ENCODE data around the gene TRPM4.
"Not testable (repeated sequence)": the region's sequence is repeated elsewhere in the genome, so short reads cannot be mapped to it uniquely, and the experiment has no call there.

TRPM4 gene

DNA sequence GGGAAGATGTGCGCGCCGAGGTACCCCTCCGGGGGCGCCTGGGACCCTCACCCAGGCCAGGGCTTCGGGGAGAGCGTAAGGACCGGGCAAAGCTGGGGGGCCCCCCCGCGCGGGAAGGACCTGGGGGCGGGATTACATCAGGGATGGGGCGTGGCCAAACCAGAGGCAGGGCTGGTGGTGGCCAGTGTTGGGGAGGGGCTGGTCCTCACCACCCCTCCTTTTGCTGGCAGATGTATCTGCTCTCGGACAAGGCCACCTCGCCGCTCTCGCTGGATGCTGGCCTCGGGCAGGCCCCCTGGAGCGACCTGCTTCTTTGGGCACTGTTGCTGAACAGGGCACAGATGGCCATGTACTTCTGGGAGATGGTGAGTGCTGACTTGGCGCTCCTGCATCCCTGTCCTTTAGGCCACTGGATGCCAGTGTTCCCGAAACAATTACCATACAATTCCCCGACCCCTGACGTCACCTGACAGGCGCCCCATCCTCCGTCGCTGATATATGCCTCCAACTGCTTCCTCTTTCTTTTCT, 25.3 kb downstream of the TRPM4 start:
- no peak overlapping the region for H3K4me3 Mint-ChIP-seq
- ATAC-seq, result no peak
- peaks cover 3% of the 10 kb centered on the region for H3K27me3 Mint-ChIP-seq
- no peak for DNase-seq
- no peak overlapping the region for H3K27ac Mint-ChIP-seq
- no peaks in the 10 kb centered on the region for H3K36me3 Mint-ChIP-seq (ENCODE audit: low read depth)
- peaks cover 12% of the 10 kb centered on the region for H3K9me3 Mint-ChIP-seq
- H3K4me1 Mint-ChIP-seq, result peaks cover 2% of the 10 kb centered on the region

DNA sequence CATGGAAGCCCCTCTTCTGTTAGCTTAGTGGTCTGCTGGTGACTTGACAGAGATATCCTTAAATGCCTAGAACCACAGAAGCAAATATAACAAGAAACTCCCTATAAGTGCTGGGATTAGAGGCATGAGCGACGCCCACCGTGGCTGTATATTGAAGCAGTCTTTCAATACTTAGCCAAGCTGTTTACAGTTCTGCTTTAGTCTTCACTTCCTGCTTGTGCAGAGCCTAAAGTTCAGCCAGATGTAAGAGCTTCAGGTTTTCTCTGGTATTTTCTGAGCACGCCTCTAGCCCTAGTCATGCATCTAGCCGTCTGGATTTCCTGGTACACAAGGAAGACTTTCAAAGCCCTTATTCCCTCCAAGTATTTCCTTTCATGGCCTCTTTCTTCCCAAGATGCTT, 28.5 kb downstream of the TRPM4 start:
- H3K36me3 Mint-ChIP-seq (ENCODE audit: low read depth), result no peaks in the 10 kb centered on the region
- H3K27ac Mint-ChIP-seq, result peak overlapping the region; percentile 60
- H3K9me3 Mint-ChIP-seq, result peaks cover 12% of the 10 kb centered on the region
- ATAC-seq (no peak), DNase-seq (no peak)
- peaks cover 1% of the 10 kb centered on the region for H3K27me3 Mint-ChIP-seq
- H3K4me1 Mint-ChIP-seq, result peaks cover 6% of the 10 kb centered on the region
- no peak overlapping the region for H3K4me3 Mint-ChIP-seq

DNA sequence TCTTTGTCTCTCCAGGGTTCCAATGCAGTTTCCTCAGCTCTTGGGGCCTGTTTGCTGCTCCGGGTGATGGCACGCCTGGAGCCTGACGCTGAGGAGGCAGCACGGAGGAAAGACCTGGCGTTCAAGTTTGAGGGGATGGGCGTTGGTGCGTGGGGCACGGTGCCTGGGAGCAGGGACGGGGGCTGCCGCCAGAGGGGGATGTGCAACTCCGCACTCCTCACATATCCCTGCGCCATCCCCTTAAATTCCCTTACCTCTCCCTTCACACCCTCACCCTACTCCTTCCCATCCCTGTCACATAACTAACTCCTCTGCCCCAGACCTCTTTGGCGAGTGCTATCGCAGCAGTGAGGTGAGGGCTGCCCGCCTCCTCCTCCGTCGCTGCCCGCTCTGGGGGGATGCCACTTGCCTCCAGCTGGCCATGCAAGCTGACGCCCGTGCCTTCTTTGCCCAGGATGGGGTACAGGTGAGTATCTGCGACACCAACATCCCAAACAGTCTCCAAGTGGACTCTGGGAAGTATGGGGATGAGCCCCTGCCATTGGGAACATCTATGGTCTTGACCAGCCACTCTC, 31.1 kb downstream of the TRPM4 start:
- H3K4me1 Mint-ChIP-seq, result peaks cover 6% of the 10 kb centered on the region
- H3K27ac Mint-ChIP-seq, result no peak overlapping the region

DNA sequence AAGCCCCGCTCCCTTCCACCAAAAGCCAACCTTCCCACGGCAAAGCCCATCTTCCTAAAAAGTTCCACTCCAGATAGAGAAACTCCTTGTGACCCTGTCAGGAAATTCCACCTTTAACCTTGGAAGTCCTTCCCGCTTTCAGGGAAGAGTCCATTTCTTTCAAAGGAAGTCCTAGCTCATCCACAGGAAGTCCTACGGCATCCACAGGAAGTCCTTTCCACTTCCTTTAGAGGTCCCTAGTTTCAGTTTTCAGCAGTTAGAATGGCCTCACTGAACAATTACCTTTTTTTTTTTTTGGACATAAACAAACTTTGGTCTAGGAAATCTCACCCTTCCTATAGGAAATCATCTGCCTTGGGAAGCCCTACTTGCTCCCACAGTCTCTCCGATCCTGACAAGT, 31.7 kb downstream of the TRPM4 start:
- peaks cover 6% of the 10 kb centered on the region for H3K4me1 Mint-ChIP-seq
- H3K27ac Mint-ChIP-seq, result no peak overlapping the region
- no peak for ATAC-seq
- peaks cover under 1% of the 10 kb centered on the region for H3K9me3 Mint-ChIP-seq
- no peak for DNase-seq
- H3K27me3 Mint-ChIP-seq, result peaks cover 1% of the 10 kb centered on the region
- H3K36me3 Mint-ChIP-seq (ENCODE audit: low read depth), result no peaks in the 10 kb centered on the region
- no peak overlapping the region for H3K4me3 Mint-ChIP-seq

More for the DNA sequence above, 31.1 kb downstream of the TRPM4 start:
- Mint-ChIP-seq H3K4me3 (no peak overlapping the region), H3K9me3 (peaks cover 6% of the 10 kb centered on the region), H3K36me3 (ENCODE audit: low read depth) (no peaks in the 10 kb centered on the region), H3K27me3 (peaks cover 1% of the 10 kb centered on the region)
- DNase-seq (no peak), ATAC-seq (no peak)

DNA sequence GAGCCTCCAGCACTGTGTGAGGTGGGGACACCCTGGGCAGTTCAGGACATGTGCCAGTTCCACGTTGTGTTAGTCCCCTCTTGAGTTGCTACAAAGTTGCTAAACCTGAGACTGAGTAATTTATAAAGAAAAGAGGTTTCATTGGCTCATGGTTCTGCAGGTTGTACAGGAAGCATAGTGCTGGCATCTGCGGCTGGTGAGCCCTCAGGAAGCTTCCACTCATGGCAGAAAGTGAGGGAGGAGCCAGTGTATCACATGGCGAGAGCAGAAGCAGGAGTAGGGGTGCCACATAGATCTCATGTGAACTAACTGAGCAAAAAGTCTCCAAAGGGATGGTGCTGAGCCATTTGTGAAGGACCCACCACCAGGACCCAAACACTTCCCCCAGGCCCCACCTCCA, 33.2 kb downstream of the TRPM4 start:
- no peaks in the 10 kb centered on the region for H3K9me3 Mint-ChIP-seq
- ATAC-seq, result no peak
- no peak for DNase-seq
- peaks cover 6% of the 10 kb centered on the region for H3K4me1 Mint-ChIP-seq
- H3K27ac Mint-ChIP-seq, result no peak overlapping the region
- no peaks in the 10 kb centered on the region for H3K36me3 Mint-ChIP-seq (ENCODE audit: low read depth)
- H3K27me3 Mint-ChIP-seq, result peaks cover 6% of the 10 kb centered on the region
- H3K4me3 Mint-ChIP-seq, result no peak overlapping the region

DNA sequence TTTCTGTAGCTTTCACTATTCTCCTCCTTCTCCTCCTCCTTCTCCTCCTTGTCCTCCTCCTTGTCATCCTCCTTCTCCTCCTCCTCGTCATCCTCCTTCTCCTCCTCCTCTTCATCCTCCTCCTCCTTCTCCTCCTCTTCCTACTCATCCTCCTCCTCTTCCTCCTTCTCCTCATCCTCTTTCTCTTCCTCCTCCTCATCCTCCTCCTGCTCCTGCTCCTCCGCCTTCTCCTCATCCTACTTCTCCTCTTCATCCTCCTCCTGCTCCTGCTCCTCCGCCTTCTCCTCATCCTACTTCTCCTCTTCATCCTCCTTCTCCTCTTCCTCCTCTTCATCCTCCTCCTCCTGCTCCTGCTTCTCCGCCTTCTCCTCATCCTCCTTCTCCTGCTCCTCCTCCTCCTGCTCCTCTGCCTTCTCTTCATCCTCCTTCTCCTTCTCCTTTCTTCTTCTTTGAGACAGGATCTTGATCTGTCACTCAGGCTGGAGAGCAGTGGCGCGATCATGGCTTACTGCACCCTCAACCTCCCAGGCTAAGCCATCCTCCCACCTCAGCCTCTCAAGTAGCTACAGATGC, 36.3 kb downstream of the TRPM4 start:
- Mint-ChIP-seq H3K4me3 (no peak overlapping the region), H3K27me3 (peaks cover 6% of the 10 kb centered on the region), H3K4me1 (peaks cover 6% of the 10 kb centered on the region), H3K9me3 (no peaks in the 10 kb centered on the region), H3K27ac (no peak overlapping the region), H3K36me3 (ENCODE audit: low read depth) (no peaks in the 10 kb centered on the region)
- no peak for ATAC-seq
- DNase-seq, result no peak

DNA sequence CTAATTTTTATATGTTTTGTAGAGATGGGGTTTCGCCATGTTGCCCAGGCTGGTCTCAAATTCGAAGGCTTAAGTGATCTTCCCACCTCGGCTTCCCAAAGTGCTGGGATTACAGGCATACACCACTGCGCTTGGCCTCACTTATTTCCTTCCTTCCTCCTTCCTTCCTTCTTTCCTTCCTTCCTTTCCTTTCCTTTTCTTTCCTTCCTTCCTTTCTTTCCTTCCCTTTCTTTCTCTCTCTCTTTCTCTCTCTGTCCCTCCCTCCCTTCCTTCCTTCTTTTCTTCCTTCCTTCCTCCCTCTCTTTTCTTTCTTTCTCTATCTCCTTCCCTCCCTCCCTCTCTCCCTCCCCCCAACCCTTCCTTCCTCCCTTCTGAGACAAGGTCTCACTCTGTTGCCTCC, 36.8 kb downstream of the TRPM4 start:
- Mint-ChIP-seq H3K27me3 (peaks cover 6% of the 10 kb centered on the region), H3K4me3 (no peak overlapping the region), H3K9me3 (no peaks in the 10 kb centered on the region), H3K27ac (no peak overlapping the region), H3K4me1 (peaks cover 5% of the 10 kb centered on the region), H3K36me3 (ENCODE audit: low read depth) (no peaks in the 10 kb centered on the region)
- ATAC-seq, result no peak
- DNase-seq, result no peak

DNA sequence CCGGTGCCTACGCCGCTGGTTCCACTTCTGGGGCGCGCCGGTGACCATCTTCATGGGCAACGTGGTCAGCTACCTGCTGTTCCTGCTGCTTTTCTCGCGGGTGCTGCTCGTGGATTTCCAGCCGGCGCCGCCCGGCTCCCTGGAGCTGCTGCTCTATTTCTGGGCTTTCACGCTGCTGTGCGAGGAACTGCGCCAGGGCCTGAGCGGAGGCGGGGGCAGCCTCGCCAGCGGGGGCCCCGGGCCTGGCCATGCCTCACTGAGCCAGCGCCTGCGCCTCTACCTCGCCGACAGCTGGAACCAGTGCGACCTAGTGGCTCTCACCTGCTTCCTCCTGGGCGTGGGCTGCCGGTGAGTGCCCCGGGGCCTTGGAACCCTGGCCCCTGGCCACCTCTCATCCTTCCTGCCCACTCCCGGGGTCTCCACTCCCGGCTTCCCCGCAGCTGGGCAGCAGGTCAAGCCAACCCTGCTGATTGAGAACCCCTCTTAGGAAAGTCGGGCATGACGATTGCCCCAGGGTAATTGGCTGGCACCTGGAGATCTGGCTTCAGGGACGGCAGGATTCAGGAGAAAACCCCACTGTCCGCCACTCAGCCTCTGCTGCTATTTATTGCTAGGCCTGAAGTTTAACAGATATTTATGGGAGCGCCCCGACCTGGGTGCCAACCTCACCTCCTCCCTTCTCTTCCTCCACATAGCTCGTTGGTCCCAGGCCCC, 39.1 kb downstream of the TRPM4 start:
- no peak for ATAC-seq
- no peak for DNase-seq
- Mint-ChIP-seq H3K36me3 (ENCODE audit: low read depth) (no peaks in the 10 kb centered on the region), H3K27me3 (peaks cover 5% of the 10 kb centered on the region), H3K27ac (no peak overlapping the region), H3K4me1 (peaks cover 3% of the 10 kb centered on the region), H3K9me3 (no peaks in the 10 kb centered on the region), H3K4me3 (no peak overlapping the region)

DNA sequence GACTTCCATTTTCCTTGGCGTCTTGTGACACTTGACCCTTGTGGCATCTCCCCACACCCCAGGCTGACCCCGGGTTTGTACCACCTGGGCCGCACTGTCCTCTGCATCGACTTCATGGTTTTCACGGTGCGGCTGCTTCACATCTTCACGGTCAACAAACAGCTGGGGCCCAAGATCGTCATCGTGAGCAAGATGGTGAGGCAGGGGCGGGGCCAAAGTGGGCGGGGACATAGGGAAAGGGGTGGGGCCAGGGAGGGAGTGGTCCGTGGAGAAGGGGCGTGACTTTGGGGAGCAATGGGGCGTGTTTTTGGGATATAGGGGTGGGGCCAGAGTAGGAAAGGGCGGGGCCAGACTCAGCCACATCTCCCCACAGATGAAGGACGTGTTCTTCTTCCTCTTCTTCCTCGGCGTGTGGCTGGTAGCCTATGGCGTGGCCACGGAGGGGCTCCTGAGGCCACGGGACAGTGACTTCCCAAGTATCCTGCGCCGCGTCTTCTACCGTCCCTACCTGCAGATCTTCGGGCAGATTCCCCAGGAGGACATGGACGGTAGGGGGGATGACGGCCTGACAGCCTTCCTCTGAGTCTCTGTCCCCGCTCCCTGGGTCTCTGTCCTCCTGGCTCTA, 42.8 kb downstream of the TRPM4 start:
- Mint-ChIP-seq H3K4me3 (no peak overlapping the region), H3K36me3 (ENCODE audit: low read depth) (no peaks in the 10 kb centered on the region), H3K4me1 (peaks cover 3% of the 10 kb centered on the region), H3K9me3 (no peaks in the 10 kb centered on the region), H3K27ac (no peak overlapping the region), H3K27me3 (no peaks in the 10 kb centered on the region)
- ATAC-seq (no peak), DNase-seq (peak; percentile 22)

DNA sequence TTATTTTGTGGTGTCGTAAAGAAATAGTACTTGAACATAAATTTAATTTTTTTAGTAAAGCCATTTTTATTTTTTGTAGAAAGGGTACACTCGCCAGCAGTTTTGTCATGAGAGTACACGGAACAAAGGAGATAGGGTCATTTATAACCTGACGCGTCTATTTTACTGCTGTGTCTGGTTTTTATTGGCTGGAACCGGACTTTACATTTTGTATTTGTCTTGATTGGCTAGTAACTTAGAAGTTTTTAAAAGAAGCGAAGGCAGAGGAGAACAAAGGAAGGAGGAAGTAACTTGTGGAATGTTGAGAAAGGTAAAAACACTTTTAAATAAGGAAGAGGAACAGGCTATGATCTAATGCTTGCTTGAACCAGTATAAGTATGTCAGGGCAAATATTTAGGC, 43.5 kb downstream of the TRPM4 start:
- ATAC-seq (no peak), DNase-seq (no peak)
- no peaks in the 10 kb centered on the region for H3K9me3 Mint-ChIP-seq
- no peaks in the 10 kb centered on the region for H3K27me3 Mint-ChIP-seq
- peaks cover 3% of the 10 kb centered on the region for H3K4me1 Mint-ChIP-seq
- no peaks in the 10 kb centered on the region for H3K36me3 Mint-ChIP-seq (ENCODE audit: low read depth)
- no peak overlapping the region for H3K27ac Mint-ChIP-seq
- no peak overlapping the region for H3K4me3 Mint-ChIP-seq

DNA sequence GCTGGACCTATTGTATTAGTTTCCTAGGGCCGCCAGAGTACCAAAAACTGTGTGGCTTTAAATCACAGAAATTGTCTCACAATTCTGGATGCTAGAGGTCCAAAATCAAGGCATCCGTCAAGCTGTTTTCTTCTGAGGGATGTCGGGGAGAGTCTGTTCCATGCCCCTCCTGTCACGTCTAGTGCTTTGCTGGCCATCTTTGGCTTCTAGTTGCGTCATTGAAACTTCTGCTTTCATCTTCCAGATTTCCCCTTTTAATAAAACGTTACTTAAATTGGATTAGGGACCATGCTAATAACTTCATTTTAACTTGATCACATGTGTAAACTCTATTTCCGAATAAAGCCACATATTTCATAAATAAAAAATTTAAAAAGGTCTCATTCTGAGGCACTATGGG, 47.5 kb downstream of the TRPM4 start:
- no peaks in the 10 kb centered on the region for H3K36me3 Mint-ChIP-seq (ENCODE audit: low read depth)
- ATAC-seq (no peak), DNase-seq (no peak)
- no peak overlapping the region for H3K27ac Mint-ChIP-seq
- H3K4me3 Mint-ChIP-seq, result no peak overlapping the region
- no peaks in the 10 kb centered on the region for H3K9me3 Mint-ChIP-seq
- H3K4me1 Mint-ChIP-seq, result peaks cover 12% of the 10 kb centered on the region
- H3K27me3 Mint-ChIP-seq, result peaks cover 5% of the 10 kb centered on the region

DNA sequence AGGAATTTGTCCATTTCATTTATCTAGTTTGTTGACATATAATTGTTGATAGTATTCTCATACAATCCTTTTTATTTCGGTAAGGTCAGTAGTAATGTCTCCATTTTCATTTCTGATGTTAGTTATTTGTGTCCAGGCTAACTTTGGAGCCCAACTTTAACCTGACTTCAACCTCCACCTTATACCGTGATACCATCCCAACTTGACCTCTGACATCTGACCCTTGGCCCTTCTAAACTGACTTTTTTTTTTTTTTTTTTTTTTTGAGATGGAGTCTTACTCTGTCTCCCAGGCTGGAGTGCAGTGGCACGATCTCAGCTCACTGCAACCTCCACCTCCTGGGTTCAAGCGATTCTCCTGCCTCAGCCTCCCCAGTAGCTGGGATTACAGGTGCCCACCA, 51.9 kb downstream of the TRPM4 start:
- H3K27ac Mint-ChIP-seq; H3K4me3 Mint-ChIP-seq; ATAC-seq; H3K27me3 Mint-ChIP-seq; DNase-seq; H3K36me3 Mint-ChIP-seq (ENCODE audit: low read depth); H3K9me3 Mint-ChIP-seq: not testable (repeated sequence)
- H3K4me1 Mint-ChIP-seq, result peaks cover 16% of the 10 kb centered on the region

DNA sequence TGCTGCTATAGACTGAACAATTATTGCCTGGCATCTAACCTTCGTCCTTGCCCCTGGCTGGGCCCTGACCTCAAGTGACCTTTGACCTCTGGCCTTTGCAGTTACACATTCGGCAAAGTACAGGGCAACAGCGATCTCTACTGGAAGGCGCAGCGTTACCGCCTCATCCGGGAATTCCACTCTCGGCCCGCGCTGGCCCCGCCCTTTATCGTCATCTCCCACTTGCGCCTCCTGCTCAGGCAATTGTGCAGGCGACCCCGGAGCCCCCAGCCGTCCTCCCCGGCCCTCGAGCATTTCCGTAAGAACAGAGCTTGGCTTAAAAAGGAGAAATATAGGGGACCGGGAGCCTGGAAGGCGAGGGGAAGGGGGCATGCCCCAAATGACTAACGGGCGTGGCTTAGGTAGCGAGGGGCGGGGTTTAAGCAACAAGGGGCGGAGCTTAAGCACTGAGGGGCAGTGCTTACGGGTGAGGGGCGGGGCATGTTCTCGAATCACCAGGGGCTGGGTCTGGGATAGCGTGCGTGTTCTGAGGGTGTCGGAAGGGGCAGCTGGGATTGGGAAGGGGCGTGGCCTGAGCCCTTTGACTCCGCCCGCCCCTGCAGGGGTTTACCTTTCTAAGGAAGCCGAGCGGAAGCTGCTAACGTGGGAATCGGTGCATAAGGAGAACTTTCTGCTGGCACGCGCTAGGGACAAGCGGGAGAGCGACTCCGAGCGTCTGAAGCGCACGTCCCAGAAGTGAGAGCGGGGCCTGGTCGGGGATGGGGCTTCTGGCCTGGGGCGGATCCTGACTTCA, 52.7 kb downstream of the TRPM4 start:
- Mint-ChIP-seq H3K36me3 (ENCODE audit: low read depth) (no peaks in the 10 kb centered on the region), H3K9me3 (no peaks in the 10 kb centered on the region), H3K4me3 (no peak overlapping the region), H3K27ac (no peak overlapping the region), H3K27me3 (peaks cover 5% of the 10 kb centered on the region), H3K4me1 (peaks cover 16% of the 10 kb centered on the region)
- peak; percentile 28 for ATAC-seq
- peak; percentile 45 for DNase-seq

DNA sequence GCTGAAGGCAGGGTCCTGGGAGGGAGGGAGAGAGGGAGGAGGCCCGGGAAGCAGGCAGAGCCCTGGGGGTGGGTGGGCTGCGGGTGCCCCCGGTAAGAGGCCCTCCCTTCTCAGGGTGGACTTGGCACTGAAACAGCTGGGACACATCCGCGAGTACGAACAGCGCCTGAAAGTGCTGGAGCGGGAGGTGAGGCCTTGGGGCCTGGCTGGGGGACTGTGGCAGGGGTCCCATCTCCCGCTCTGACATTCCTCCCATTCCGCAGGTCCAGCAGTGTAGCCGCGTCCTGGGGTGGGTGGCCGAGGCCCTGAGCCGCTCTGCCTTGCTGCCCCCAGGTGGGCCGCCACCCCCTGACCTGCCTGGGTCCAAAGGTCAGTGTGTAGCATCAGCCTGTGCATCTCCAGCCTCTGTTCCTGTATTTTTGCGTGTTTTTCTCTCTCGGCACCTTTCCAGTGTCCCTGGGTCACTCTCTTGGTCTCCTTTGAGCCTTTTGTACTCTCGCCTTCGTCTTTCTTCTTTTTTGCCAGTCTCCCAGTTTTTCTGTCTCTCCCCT, 53.4 kb downstream of the TRPM4 start:
- no peak for ATAC-seq
- no peaks in the 10 kb centered on the region for H3K9me3 Mint-ChIP-seq
- no peak for DNase-seq
- peaks cover 5% of the 10 kb centered on the region for H3K27me3 Mint-ChIP-seq
- no peak overlapping the region for H3K4me3 Mint-ChIP-seq
- H3K27ac Mint-ChIP-seq, result no peak overlapping the region
- H3K4me1 Mint-ChIP-seq, result peaks cover 16% of the 10 kb centered on the region
- no peaks in the 10 kb centered on the region for H3K36me3 Mint-ChIP-seq (ENCODE audit: low read depth)
